ENCODE measurements around the gene C4orf50.
"Not testable (repeated sequence)": the region's sequence is repeated elsewhere in the genome, so short reads cannot be mapped to it uniquely, and the experiment has no call there.

The C4orf50 gene

DNA sequence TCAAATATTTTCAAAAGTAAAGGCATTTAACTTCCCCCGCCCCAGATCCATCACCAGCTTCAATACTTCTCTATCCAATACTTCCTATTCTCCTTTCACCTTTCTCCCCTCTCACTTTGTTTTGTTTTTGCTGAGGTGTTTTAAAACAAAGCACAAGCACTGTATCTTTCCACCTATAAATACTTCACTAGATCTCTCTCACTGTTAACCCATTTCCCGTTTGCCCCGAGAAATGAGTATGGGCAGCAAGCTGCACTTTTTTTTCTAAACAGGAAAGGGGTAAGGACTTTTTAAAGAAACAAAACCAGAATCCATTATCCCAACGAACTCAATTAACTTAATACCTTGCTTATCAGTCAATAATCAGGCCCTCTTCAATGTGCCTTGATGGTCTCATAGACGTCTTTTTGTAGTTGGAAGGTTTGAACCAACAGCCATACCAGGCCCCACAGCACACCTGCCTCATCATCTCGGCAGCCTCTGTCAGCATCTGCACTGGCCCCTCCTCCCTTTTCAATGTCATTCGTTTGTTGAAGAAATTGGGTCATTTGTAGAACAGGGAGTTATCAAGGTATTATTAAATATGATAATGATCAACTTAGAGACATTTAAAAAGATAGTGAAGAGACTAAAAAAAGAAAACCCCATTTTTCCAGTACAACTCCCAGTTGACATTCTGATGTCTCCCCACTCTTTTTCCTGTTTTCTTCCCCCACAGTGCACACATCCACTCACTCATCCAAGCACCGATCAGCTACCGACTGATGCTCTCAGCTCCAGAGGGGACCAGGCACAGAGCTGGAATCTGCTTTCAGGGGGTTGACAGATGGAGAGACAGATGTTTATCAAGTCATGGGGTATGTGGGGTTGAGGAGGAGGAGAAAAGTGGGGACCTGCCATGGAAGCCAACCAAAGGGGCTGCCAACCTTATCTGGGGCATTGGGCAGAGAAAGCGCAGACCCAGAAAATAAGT lies 151.1 kb downstream of the C4orf50 start:
- H3K4me3 ChIP-seq (ENCODE audit: low read depth in 1 of 2, low read length in 1 of 2) = no peak overlapping the region
- no peaks in the 10 kb centered on the region for H3K36me3 ChIP-seq
- TF ChIP-seq, protein P1, sequence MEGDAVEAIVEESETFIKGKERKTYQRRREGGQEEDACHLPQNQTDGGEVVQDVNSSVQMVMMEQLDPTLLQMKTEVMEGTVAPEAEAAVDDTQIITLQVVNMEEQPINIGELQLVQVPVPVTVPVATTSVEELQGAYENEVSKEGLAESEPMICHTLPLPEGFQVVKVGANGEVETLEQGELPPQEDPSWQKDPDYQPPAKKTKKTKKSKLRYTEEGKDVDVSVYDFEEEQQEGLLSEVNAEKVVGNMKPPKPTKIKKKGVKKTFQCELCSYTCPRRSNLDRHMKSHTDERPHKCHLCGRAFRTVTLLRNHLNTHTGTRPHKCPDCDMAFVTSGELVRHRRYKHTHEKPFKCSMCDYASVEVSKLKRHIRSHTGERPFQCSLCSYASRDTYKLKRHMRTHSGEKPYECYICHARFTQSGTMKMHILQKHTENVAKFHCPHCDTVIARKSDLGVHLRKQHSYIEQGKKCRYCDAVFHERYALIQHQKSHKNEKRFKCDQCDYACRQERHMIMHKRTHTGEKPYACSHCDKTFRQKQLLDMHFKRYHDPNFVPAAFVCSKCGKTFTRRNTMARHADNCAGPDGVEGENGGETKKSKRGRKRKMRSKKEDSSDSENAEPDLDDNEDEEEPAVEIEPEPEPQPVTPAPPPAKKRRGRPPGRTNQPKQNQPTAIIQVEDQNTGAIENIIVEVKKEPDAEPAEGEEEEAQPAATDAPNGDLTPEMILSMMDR (IDR thresholded peaks at IDR 0.05) = no peak
- H3K9me3 ChIP-seq = no peaks in the 10 kb centered on the region
- H3K27me3 ChIP-seq = peaks cover 71% of the 10 kb centered on the region
- H3K27ac ChIP-seq = no peak overlapping the region
- H3K4me1 ChIP-seq (ENCODE audit: control insufficient read depth in 1 of 2, insufficient read depth in 1 of 2, low read depth in 1 of 2, low read length in 1 of 2) = no peaks in the 10 kb centered on the region

DNA sequence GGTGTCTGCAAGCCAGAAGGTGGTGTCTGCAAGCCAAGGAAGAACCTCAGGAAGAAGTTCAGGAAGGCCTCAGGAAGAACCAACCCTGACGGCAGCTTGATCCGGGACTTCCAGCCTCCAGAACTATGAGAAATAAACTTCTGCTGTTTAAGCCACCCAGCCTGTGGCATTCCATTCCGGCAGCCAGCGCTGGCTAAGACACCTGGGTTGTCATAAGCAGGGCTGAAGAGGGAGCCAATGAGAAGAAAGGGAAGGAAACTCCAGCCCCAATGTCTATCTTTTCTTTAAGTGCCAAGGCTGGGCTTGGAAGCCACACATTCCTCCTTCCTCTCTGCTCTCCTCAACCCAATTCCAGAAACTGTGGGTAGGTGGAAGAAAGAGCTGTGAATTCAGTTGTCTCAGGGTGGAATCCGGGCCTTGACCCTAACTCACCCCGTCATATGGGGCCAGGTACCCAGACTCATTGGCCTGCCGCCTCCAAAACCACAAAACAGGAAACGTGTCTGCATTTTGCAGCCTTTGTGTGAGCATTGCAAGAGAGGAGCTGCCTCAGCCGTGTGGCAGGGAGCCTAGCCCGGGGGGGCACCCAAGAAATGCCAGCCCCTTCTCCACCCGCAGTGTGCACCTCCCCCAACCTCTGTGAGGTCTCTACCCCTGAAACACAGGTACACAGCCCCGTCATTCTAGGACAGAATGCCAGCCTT lies 152.2 kb downstream of the C4orf50 start:
- H3K9me3 ChIP-seq = no peaks in the 10 kb centered on the region
- no peaks in the 10 kb centered on the region for H3K36me3 ChIP-seq
- H3K4me1 ChIP-seq (ENCODE audit: control insufficient read depth in 1 of 2, insufficient read depth in 1 of 2, low read depth in 1 of 2, low read length in 1 of 2) = no peaks in the 10 kb centered on the region
- H3K27me3 ChIP-seq = peaks cover 63% of the 10 kb centered on the region
- H3K27ac ChIP-seq = no peak overlapping the region
- no peak overlapping the region for H3K4me3 ChIP-seq (ENCODE audit: low read depth in 1 of 2, low read length in 1 of 2)
- TF ChIP-seq, protein P1 (IDR thresholded peaks at IDR 0.05) = no peak

DNA sequence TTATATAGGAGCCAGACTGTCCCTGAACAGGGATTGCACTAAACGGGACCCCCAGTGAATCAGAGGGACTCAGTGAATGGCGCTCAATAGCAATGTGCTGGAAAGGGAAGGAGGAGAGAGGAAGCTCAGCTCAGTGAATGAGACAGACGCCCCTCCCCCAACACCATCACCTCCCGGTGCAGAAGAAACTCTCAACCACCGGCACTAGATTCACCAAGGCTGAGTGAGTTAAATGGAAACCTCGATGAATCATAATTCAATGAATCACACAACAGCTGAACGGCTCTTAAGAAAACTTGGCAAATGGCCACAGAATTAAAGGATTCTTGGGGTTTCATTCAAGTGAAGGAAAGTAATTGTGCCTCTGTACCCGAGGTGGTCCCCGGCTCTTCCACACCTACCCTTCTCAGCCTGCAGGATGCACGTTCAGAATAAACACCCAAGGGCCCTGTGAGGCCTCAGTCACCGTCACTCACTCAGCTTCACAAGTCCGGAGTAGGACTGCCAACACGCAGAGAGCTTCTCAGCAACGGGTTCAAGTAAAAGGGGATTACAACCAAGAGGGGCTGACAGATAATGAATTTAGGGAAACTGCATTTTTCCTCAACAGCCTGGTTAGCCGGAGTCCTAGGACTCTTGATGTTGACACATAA lies 154.6 kb downstream of the C4orf50 start:
- Histone ChIP-seq H3K4me3 (ENCODE audit: low read depth in 1 of 2, low read length in 1 of 2) (no peak overlapping the region), H3K4me1 (ENCODE audit: control insufficient read depth in 1 of 2, insufficient read depth in 1 of 2, low read depth in 1 of 2, low read length in 1 of 2) (no peaks in the 10 kb centered on the region), H3K27ac (no peak overlapping the region), H3K27me3 (peaks cover 41% of the 10 kb centered on the region), H3K9me3 (no peaks in the 10 kb centered on the region), H3K36me3 (no peaks in the 10 kb centered on the region)
- TF ChIP-seq, protein P1 (IDR thresholded peaks at IDR 0.05) = no peak

DNA sequence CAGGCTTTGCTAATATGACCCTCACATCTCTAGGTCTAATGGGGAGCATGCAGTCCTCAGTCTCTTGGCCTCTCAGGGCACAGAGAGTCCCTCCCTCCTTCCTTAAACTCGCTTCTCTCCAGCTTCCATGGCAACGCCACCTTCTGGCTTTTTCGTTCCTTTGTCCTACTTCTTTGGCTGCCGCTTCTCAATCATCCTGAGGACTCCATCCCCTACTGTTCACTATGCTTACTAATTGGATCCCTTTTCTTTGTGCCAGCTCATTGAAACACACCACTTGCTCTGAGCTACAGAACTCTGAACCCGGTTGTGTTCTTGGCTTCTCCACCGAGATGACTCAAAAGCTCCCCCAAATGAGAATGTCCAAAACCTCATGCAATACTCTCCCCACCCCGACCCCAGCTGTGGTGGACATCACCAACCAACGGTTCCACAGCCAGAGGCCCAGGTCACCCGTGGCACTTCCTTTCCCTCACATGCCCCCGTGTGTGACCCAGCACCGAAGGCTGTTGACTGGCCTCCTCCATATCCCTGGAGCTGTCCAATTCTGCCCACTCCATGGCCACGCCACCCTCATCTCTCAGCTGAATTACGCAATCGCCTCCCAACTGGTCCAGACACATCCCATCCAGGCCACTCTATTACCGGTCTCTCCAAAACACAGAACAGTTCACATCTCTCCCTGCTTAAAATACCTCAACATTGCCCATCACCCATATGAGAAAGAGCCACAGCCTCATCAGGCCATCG lies 160.0 kb downstream of the C4orf50 start:
- no peaks in the 10 kb centered on the region for H3K4me1 ChIP-seq (ENCODE audit: control insufficient read depth in 1 of 2, insufficient read depth in 1 of 2, low read depth in 1 of 2, low read length in 1 of 2)
- H3K9me3 ChIP-seq = no peaks in the 10 kb centered on the region
- TF ChIP-seq, protein P1 (IDR thresholded peaks at IDR 0.05) = no peak
- H3K27me3 ChIP-seq = peaks cover 3% of the 10 kb centered on the region
- no peaks in the 10 kb centered on the region for H3K36me3 ChIP-seq
- H3K4me3 ChIP-seq (ENCODE audit: low read depth in 1 of 2, low read length in 1 of 2) = no peak overlapping the region
- H3K27ac ChIP-seq = no peak overlapping the region

DNA sequence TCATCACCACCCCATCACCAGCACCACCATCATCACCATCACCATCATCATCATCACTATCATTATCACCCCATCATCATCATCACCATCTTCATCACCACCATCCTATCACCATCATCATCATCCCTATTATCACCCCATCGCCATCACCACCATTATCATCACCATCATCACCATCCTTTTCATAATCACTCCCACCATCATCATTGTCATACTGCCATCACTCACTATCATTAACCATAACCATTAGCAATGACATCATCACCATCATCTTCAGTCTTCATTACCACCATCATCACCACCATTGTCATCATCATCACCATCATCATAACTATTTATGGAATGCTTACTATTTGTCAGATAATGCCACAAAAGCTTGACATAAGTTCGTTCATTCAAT lies 161.0 kb downstream of the C4orf50 start:
- Histone ChIP-seq H3K9me3 (no peaks in the 10 kb centered on the region), H3K27me3 (no peaks in the 10 kb centered on the region), H3K36me3 (no peaks in the 10 kb centered on the region), H3K27ac (no peak overlapping the region), H3K4me1 (ENCODE audit: control insufficient read depth in 1 of 2, insufficient read depth in 1 of 2, low read depth in 1 of 2, low read length in 1 of 2) (no peaks in the 10 kb centered on the region), H3K4me3 (ENCODE audit: low read depth in 1 of 2, low read length in 1 of 2) (no peak overlapping the region)
- TF ChIP-seq, protein P1 (IDR thresholded peaks at IDR 0.05) = no peak

DNA sequence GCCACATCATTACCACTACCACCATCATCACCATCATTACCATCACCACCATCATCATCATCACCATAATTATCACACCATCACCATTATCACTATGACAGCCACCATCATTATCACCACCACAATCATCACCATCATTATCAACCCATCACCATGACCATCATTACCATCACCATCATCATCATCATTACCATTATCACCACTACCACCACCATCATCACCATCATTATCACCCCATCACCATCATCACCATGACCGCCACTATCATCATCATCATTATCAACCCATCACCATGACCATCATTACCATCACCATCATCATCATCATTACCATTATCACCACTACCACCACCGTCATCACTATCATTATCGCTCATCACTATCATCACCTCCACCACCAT lies 161.9 kb downstream of the C4orf50 start:
- H3K4me3 ChIP-seq (ENCODE audit: low read depth in 1 of 2, low read length in 1 of 2); H3K27me3 ChIP-seq; H3K4me1 ChIP-seq (ENCODE audit: control insufficient read depth in 1 of 2, insufficient read depth in 1 of 2, low read depth in 1 of 2, low read length in 1 of 2); H3K27ac ChIP-seq; H3K9me3 ChIP-seq; H3K36me3 ChIP-seq: not testable (repeated sequence)

All from neutrophil (primary cell).